GM11168 (cell line): Measurements from ENCODE around the gene ACSL3.
"Not testable (repeated sequence)": the region's sequence is repeated elsewhere in the genome, so short reads cannot be mapped to it uniquely, and the experiment has no call there.

Experiments
- in situ Hi-C: fragments of 300-500 bp; cut with MboI; formaldehyde crosslinking; loops from one replicate; pipeline ENCODE4 v1.12.0; 2022; ENCODE audit warnings: low sequenced_read_pairs; ENCODE audit not compliant: unreplicated experiment

The ACSL3 gene

DNA sequence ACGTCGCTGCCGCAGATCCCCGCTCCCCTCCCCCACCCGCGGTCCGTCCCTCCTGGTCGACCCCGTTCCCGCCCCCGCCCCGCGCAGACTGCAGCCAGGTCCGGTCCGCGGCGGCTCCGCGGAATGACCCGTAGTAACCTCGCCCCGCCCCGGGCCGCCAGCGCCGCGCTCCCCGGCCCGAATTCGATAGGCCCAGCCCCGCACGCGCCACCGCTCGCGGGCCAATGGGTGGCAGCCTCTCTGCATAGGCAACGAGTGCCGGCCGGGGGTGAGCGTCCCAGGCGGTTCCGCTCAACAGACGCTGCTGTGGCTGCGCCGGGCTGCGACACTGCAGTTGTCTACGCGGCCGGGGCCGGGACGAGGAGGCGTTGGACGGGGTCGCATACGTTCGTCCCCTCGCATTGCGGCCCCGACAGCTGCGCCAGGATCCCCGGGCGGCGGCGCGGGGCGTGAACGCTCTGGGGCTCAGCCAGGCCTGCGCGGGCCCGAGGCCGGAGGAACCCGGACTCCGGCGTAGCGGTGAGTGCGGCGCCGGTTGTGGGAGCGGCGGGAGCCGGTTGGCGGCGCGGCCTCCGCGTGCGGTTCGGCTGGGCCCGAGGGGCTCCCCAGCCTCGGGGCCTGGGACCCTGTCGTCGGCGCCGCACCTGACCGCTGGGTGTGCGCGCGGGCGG, at the start of gene ACSL3:
Gene ACSL3 (plus strand): TSS at position 297 of the 671 bp plus-strand sequence. CDS start 47,737 bp downstream, outside the sequence.
- in situ Hi-C loops, result no loop called here

DNA sequence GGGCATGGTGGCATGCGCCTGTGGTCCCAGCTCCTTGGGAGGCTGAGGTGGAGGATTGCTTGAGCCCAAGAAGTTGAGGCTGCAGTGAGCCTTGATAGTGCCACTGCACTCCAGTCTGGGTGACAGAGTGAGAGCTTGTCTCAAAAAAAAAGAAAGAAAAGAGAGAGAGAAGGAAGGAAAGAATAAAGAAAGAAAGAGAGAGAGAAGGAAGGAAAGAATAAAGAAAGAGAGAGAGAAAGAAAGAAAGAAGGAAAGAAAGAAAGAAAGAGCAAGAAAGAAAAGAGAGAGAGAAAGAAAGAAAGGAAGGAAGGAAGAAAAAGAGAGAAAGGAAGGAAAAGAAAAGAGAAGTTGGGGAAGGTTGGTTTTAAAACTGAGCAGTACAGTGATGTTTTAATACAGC, 49.0 kb upstream of the ACSL3 start:
- in situ Hi-C loops, result no loop called here

DNA sequence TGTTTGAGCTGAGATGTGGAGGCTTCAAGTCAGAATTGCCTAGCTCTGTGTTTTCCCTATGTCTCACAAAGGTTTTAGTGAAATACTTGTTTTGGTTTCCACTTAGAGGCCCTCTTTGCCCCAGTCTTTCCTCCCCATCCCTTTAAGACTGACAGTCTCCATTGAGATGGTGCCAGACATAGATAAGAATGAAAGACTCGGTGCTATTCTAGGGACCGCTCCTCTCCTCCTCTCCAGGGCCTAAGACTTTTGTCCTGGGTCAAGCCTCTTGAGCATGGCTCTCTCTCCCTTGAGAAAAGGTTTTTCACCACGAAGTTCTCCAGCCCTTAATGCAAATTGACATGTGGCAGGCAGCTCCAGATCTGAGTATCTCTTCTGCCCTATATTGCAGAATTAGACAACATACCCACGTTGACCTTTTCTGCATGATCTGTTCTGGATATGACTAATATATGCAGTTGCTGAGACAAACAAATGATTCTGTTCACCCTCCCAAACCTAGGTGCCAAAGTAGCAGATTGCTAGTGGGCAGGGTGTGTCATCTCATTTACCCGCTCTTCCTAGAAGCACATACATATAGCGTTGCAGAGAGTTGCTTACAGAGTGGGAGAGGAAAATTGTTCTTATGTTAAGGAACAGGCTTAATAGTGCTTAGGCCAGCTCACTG, 47.5 kb upstream of the ACSL3 start:
- in situ Hi-C loops, result no loop called here

DNA sequence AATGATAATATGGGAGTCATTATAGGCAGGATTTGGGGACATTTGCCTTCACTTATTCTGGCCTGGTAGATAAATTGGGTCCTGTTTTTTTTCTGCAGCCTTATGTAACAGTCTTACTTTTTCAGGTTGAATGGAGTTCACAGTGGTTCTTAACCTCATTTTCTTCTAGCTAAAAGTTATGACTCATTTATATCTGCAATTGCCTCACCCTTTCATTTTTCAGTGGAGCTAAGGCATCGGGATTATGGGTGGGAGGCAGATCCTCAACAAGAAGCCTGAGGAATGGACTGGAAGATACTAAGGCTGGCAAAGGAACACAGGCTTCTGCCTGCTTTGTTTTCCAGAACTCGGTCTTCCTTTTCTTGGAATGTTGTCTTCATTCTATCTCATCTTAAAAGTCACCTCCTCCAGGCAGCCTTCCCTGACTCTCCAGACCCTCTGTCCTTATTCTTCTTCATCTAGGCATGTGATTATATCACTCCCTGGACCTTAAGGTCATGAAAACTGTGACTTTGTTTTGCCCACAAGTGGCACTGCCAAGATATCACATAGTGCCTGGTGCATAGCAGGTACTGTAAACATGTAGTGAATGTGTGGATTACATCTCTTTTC, 41.0 kb upstream of the ACSL3 start:
- in situ Hi-C loops, result no loop called here

DNA sequence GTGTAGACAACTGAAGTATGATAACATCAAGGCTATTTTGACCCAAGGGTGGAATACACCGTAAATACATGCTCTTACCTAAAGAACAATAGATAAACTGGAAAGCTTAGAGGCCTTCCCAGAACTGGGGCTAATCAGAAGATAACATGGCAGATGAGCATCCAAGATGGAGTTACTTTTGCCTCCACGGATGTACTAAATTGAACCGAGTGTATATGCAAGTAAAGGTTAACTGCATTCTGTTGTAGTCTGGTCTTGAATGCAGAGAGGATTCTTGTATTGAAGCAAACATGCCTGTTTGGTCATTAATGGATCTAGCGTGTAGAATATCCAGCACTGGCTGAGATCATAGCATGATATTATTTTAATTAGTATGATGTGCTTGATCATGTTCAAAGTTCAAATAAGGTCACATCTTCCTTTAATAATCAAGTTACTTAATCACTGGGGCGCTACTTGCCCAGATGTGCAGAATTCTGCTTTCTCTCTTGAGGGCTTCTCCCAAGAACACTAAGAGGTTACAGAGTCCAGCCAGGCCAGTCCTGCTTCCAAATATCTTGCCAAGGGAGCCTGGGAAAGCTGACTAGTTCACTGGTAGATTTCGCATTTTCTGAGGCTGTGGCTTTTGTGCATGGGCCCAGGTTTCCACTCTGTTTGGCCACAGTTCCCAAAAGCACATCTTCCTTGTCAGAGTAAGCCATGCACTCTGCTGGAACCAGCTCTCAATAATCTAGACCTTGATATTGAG, 37.5 kb upstream of the ACSL3 start:
- in situ Hi-C loops, result no loop called here

DNA sequence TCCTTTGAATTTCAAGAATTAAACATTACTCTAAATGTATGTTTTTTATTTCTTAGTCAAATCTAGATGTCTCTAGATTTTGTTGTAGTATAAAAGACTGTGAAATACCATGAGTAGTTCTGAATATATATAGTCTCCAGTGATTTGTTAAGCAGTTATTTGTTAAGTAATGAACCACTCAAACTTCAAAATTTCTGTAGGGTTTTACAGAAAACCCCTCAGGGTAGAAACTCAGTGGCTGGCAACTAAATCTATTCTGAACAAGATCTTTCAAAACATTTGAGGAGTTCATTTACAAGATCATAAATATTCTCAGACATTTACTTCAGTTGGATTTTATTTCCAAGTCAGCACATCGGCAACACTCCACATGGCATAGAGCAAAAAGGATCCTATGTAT, 35.8 kb upstream of the ACSL3 start:
- in situ Hi-C loops, result no loop called here

DNA sequence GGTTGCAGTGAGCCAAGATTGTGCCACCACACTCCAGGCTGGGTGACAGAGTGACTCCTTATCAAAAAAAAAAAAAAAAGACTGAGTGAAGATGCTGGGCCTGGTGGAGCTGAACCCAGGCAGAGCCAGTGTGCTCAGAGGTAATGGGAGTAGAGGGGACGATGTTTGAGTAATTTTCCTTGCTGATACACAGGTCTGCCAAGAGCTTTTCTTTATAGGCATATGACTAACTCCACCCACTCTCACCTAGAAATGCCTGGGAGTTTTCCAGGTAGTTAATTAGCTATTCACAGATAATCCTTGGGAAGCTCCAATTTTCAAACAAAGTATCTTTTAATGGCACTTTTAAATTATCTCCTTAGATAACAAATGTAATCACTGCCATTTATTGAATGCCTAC, 33.4 kb upstream of the ACSL3 start:
- in situ Hi-C loops, result no loop called here

DNA sequence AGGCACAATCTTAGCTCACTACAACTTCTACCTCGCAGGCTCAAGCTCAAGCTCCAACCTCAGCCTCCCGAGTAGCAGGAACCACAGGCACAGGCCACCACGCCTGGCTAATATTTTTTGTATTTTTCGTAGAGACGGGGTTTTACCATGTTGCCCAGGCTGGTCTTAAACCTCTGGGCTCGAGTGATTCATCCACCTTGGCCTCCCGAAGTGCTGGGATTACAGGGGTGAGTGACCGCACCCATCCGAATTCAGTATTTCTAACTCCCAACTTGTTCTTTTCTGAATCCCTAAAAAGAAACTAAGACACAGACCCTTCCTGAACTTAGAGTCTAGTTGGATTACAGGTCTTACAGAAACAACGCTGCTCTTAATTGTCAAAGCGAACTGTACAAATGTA, 32.3 kb upstream of the ACSL3 start:
- in situ Hi-C loops, result no loop called here

DNA sequence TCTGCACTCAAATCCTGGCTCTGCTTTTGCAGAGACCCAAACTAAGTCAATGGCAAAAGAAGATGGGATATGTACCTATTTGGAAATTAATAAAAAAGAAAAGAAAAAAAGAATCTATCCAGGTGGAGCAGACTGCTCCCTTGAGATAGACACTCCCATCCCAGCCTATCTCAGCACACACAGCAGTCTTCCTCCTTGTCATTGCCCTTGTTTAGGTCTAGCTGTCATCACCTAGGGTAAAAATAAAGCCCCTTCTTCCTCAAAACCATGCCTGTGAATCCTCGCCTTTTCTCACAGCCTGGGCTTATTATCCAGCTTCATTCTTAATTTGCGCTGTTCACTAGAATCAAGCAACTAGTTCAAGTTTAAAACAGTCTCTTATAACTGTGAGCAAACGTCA, 30.7 kb upstream of the ACSL3 start:
- in situ Hi-C loops, result no loop called here

DNA sequence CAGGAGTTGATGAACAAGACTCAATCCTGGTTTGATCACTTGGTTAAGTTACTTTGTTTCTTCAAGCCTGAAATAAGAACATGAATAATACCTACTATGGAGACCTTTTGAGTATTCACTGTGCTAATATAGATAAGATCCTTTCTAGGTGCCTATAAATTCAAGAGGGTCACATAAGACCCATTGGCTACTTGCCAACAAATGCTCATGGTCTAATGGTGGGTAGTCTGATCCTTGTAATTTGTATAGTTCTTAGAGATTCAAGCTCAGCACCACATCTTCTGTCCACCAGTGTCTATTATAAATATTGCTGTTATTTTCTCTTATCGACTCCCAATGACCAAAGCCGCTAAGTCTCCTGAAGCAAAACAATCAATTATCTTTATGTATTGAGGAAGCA, 27.4 kb upstream of the ACSL3 start:
- in situ Hi-C loops, result no loop called here

DNA sequence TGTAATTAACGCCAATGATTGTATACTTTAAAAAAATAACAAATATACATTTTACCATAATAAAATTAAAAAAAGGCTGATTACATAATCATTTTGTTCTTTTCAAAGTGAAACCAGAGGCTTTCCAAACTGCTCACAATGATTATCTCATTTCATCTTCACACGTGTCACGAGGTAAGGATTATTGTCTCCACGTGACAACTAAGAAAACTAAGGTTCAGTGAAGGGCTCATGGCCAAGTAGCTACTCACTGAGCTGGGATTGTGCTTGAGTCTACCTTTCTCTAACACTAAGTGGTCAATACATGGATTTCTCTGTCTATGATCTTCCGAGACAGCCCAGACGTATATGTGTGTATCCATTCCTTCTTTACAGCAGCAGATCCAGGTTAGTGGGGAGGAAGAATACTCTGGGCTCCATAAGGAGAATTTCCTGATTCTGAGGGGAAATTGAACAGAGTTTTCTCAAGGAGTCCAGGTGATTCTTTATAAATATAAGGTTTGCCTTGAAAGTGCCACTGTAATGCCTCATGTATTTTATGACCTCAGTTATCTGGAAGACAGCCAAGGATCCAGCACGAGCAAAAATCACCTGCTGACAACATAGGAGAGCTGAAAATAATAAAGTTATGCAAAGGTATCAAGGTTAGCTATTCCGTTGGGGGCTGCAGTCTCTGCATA, 25.6 kb upstream of the ACSL3 start:
- in situ Hi-C loops, result no loop called here

DNA sequence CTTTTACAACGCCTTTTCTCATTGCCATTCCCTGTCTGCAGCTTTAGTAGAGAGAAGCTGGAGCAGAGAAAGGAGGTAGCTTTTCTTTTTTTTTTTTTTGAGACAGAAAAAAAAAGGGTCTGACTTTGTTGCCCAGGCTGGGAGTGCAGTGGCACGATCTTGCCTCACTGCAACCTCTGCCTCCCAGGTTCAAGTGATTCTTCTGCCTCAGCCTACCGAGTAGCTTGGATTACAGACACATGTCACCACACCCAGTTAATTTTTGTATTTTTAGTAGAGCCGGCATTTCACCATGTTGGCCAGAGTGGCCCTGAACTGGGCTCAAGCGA, 25.0 kb upstream of the ACSL3 start:
- in situ Hi-C loops, result no loop called here

DNA sequence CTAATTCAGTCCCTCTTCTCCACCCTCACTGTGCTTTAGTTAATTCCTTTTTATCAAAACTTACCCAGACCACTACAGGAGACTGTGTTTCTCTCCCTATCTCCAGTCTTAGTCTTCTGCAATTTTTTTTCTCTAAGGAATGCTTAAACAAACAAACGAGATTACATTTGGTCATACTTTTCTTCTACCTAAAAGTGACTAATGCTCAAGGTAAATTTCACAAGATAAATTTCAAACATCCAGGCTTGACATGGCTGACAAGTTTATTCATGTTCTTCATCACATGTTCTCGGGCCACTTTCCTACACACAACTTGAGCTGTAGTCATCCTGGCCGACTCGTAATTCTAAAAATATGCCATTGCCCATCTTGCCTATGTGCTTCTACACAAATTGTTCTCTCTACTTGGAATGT, 23.2 kb upstream of the ACSL3 start:
- in situ Hi-C loops, result no loop called here

DNA sequence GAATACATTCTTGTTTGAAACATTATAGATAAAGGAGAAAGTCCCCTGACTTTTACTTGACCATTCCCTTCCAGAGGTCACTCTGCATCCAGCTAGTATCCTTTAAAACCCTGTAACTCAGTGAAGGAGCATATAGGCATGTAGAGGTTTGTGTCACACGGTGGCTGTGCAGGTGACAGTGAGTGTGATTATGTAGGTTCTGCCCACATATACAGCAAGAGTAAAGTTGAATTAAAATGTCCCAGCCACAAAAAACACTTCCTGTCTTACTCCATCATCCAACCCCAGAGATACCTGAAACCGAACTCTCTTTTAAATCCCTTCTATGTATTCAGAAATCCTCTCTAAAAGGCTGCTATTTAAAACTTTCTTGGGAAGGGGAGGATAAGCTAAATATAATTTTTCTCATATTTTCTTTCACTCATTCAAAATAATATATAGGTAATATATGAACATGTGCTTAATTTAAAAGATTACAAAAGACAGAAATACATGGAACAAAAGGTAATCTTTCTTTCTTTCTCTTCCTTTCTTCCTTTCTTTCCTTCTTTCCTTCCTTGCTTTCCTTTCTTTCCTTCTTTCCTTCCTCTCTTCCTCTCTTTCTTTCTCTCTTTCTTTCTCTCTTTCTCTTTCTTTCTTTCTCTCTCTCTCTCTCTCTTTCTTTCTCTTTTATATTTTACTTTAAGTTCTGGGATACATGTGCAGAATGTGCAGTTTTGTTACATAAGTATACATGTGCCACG, 20.6 kb upstream of the ACSL3 start:
- in situ Hi-C loops, result no loop called here

DNA sequence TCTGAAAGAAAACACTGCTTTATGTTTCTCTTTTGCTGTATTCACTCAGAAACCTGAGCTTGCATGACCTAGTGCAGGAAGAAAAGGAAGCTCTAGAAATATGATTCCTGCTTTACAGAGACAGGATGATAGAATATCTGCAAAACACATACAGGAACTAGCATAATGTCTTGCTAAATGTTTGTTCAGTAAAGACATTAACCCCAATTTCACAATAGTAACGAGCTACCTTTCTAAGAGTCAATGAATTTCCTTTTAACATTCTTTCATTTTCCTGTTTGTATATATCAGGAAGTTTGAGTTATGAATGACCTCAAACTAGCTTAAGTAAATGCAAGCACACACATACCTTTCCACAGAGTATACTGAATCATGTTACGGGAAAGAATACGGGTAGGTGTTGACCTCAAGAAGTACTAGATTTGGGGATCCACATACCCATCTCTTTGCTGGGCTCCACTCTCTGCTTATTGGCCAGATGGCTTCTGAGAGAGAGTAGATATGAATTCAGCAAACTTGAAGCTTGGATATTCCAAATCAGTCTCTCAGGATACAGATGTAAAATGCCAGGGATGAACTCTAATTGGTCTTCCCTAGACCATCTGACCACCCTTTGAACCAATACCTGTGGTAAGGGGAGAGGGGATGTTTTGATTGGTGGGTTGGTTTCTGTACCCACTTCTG, 18.2 kb upstream of the ACSL3 start:
- in situ Hi-C loops, result no loop called here

DNA sequence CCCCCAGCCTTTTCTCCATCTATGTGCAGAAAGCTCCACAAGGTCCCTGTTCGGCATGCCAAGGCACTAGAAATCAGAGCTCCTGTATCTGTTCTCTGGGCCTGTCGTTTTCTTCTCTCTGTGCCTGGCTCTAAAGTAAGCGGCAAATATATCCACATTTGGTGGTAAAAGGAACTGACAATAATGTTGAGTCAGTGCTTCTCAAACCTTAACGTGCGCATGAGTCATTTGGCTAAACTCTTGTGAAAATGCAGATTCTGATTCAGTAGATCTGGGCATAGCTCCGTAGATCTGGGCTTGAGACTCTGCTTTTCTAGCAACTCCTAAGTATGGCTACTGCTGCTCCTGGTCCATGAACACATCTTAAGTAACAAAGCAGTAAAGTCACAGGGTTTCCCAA, 16.5 kb upstream of the ACSL3 start:
- in situ Hi-C loops, result no loop called here

DNA sequence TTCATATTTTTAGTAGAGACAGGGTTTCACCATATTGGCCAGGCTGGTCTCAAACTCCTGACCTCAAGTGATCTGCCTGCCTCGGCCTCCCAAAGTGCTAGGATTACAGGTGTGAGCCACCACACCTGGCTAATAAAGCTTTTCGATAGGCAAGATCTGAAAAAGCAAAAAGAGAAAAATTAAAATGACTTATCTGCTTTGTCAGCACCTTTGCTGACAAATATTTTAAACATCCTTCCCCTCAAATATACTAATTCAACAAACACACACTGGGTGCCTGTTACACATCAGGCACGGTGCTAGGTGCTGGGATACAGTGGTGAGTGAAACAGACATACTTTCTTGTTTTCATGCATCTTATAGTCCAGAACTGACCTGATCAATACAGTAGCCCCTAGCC, 15.5 kb upstream of the ACSL3 start:
- in situ Hi-C loops, result not testable (repeated sequence)

DNA sequence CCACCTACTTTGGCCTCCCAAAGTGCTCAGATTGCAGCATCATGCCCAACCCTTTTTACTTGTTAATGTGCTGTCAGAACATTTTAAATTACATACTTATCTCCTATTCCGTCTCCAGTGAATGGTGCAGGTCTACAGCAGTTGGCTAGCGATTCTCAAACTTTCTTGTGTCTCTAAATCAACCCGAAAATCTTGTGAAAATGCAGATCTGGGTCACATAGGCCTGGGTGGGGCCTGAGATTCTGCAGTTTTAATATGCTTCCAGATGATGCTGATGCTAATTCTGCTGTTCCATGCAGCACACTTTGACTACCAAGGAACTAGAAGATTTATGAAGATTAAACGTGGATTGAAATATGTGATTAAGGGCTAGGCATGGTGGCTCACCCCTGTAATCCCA, 14.8 kb upstream of the ACSL3 start:
- in situ Hi-C loops, result no loop called here

DNA sequence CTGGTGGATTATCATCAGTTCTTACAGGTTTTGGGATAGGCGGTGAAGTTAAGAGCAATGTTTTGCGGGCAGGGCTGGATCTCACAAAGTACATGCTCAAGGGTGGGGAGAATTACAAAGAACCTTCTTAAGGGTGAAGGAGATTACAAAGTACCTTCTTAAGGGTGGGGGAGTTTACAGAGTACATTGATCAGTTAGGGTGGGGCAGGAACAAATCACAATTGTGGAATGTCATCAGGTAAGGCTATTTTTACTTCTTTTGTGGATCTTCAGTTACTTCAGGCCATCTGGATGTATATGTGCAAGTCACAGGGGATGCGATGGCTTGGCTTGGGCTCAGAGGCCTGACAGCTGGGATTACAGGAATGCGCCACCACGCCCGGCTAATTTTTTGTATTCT, 12.8 kb upstream of the ACSL3 start:
- in situ Hi-C loops, result not testable (repeated sequence)
